GM21360 (cell line): ENCODE results near the gene CCDC102A.
"Not testable (repeated sequence)": the region's sequence is repeated elsewhere in the genome, so short reads cannot be mapped to it uniquely, and the experiment has no call there.

Experiments used
- ATAC-seq: cut with Tn5 transposase; IDR thresholded peaks from one replicate; pipeline ENCODE4 v1.9.1; 2021; ENCODE audit warnings: mild to moderate bottlenecking, moderate library complexity; ENCODE audit not compliant: unreplicated experiment

CCDC102A gene

DNA sequence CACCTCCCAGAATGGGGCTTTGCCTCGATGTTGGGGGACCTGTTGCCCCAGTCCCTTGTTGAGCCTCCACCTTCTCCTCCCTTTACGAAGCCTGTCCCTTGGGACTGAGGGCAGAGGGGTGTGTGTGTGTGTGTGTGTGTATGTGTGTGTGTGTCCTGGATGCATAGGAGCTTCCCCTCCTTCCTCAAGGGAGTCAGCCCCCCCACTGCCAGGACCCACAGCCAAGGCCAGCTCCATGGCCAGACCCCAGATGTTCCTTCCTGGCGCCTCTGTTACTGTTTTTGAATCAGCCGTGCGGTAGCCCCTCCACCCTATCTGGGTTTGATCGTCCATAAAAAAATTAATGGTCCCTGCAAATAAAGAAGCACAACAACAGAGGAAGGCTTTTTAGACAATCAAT is 32.4 kb downstream of the CCDC102A start:
- no peak for ATAC-seq

DNA sequence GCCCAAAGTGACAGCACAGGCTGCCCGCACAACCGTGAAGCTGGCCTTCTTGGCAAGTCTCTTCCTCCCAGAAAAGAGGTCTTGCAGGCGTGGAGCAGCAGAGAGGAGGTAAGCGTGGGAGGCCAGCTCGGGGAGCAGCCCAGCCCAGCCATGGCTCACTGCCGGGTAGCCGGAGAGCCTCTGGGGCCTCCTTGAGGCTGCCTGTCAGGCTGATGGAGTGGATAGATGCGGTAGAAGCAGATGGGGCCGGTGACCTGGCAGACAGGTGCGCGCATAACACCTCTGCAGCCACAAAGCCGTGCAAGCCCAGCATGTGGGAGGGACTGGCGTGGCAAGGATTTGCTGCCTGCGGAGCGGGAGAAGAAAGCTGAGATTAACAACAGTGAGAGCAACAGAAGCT is 33.0 kb downstream of the CCDC102A start:
- no peak for ATAC-seq

DNA sequence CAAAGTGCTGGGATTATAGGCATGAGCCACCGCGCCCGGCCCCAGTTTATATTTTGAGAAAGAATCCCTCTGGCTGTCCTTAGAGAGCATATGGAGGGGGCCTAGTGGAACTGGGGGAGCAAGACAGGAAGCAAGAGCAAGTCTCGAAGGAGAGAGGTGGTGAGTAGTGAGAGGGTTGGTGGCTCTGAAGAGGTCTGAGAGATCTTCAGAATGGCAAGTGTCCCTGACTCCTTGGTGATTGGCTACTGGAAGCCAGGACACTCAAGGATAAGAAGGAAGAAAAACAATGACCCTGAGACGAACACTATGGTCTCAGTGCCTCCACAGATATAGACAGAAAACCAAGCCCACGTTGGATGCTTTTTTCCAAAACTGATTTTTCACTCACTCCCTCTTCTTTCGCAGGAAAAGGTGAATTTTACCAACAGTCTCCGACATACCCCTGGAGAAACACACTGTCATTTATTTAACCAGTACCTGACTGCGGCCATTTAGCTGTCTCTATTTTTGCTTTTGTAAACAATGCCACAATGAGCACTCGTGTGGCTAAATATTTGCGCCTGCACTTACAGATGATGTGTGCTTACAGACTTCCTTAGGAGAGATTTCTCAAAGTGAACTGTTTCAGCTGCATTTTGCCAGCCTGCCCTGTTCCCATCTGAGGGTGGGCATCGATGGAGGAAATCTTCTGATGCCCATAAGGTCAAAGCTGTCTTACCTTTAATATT is 34.2 kb downstream of the CCDC102A start:
- no peak for ATAC-seq

DNA sequence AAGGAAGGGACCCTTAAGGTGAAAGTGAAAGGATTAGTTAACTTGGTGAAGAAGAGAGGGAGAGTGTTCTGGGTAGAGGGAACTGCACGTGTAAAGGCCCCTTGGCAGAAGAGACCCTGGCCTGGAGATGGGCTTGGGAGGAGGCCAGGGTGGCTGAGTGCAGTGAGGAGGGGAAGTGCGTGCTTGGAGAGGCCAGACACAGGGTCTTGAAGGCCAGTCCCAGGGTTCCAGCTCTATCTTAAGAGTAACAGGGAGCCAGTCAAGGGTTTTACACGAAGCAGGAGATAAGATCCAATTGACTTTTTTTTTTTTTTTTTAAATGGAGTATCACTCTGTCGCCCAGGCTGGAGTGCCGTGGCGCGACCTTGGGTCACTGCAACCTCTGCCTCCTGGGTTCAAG is 34.9 kb downstream of the CCDC102A start:
- no peak for ATAC-seq

DNA sequence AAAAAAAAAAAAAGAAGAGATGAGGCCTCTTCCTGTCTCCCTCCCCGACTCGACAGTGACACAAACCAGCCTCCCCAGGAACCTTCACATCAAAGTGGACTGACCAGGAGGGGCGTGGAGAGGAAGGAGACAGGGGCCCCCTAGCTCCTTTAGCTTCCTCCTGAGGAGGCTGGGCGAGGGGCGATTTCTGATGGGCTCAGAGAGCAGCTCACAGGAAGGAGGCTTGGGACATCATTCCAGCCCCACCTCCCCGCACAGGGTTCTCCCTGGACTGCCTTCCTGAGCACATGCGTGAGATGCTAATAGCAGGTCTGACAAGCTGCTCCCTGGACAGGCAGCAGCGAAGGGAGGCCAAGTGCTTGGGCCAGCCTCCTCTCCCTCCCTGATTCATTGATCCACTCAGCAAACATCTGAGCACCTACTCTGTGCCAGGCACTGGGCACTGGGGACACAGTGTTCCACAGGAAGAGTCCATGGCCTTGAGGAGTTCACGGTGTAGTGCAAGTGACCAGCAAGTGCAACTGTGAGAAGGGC is 35.7 kb downstream of the CCDC102A start:
- ATAC-seq: no peak

DNA sequence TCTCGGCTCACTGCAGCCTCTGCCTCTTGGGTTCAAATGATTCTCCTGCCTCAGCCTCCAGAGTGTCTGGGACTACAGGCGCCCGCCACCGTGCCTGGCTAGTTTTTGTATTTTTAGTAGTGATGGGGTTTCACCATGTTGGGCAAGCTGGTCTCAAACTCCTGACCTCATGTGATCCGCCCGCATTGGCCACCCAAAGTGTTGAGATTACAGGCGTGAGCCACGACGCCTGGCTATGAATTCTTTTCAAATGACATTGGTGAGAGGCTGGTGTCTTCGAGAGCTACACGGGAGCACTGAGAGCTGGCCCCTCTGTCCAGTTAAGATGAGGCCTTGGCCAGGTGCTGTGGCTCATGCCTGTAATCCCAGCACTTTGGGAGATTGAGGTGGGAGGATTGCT is 36.4 kb downstream of the CCDC102A start:
- ATAC-seq: not testable (repeated sequence)

DNA sequence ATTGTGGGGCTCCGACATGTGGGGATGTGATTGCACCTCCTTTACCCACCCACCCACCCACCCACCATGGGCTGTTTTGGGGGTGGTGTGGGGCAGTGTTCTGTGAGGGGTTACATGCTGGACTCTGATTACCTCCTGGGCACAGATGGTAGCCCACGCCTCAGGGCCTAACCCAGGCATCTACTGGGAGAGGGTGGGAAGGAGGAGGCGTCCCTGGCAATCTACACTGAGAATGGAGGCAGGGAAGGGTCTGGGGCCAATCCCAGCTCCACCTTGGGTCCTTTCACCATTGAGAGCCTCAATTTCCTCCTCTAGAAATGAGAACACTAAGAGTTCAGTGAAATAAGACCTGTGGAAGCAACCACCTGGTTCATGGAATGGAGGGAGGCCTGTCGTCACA is 38.3 kb downstream of the CCDC102A start:
- ATAC-seq: no peak

DNA sequence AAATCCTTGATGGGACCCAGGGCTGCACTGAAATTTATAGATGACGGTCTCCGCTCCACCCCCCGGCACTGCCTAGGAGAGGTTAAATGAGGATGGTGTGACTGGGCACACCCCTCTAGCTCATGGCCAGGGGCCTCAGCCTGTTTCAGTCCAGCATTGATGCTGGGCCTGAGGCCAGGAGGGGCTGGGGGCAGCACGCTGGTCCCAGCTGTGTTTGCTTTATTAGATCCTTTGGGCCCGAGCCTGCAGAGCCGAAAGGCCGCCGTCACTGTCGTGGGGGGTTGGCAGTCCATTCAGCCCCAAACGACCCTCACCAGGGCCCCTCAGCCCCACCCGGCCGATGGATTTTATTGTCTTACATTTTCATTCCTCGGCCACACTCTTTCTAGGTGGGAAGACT is 39.2 kb downstream of the CCDC102A start:
- ATAC-seq: no peak

DNA sequence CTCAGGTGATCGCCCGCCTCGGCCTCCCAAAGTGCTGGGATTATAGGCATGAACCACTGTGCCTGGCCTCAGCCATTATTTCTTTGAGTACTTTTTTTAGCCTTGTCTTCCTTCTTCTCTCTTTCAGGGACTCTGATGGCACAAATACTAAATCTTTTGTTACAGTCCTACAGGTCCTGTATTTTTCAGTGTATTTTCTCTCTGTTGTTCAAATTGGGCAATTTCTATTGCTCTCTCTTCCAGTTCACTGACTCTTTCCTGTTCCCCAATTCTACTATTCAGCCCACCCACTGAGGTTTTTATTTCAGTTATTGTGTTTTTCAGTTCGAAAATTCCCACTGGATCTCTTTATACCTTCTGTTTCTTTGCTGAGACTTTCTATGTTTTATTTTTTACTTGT is 42.6 kb downstream of the CCDC102A start:
- ATAC-seq: no peak

DNA sequence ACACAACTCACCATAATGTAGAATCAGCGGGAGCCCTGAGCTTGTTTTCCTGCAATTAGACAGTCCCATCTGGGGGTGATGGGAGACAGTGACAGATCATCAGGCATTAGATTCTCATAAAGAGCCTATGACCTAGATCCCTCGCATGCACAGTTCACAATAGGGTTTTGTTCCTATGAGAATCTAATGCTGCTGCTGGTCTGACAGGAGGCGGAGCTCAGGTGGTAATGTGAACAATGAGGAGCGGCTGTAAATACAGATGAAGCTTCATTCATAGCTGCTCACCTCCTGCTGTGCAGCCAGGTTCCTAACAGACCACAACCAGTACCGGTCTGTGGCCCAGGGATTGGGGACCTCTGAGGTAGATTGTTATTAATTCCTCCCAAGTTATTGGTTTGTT is 47.1 kb downstream of the CCDC102A start:
- no peak for ATAC-seq

DNA sequence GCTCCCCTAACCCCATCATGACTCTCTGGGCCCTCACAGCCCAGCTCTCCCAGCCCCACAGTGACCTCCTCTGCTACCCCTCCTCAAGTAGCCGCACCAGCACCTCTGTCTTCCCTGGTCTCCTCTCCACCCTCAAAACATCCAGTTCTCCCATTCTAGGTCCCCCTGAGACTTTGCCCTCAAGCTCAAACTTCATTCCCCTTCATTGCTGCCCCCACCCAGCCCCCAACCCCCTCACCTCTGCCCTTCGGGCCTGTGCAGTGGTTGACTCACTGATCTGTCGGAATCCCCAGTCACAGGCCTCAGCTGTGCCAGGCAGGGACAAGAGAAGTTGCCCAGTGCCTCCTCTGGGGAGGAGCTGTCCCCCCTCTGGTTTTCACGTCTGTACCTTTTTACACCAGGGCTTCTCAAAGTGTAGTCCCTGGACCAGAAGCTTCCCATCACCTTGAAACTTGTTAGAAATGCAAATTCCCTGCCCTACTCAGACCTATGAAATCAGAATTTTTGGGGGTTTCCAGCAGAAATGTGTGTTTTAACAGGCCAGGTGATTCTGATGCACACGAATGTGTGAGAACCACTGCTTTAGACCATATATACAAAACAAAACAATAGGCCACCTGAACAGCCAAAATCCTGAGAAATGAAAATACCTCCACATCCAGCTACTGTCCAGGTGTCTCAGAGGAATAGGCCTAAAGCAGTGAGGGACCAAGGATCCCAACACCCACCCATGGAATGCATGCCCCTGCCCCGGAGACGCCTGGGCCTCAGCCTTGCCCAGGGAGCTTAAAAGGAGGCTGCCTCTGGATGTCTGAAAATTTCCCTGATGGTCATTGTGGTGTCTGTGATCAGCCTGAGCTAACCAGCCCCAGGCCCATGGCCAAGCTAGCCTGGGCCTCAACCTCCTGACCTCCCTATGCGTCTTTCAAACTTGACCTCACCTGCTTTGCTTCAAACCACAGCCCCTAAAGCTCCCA is 49.2 kb downstream of the CCDC102A start:
- ATAC-seq: no peak

DNA sequence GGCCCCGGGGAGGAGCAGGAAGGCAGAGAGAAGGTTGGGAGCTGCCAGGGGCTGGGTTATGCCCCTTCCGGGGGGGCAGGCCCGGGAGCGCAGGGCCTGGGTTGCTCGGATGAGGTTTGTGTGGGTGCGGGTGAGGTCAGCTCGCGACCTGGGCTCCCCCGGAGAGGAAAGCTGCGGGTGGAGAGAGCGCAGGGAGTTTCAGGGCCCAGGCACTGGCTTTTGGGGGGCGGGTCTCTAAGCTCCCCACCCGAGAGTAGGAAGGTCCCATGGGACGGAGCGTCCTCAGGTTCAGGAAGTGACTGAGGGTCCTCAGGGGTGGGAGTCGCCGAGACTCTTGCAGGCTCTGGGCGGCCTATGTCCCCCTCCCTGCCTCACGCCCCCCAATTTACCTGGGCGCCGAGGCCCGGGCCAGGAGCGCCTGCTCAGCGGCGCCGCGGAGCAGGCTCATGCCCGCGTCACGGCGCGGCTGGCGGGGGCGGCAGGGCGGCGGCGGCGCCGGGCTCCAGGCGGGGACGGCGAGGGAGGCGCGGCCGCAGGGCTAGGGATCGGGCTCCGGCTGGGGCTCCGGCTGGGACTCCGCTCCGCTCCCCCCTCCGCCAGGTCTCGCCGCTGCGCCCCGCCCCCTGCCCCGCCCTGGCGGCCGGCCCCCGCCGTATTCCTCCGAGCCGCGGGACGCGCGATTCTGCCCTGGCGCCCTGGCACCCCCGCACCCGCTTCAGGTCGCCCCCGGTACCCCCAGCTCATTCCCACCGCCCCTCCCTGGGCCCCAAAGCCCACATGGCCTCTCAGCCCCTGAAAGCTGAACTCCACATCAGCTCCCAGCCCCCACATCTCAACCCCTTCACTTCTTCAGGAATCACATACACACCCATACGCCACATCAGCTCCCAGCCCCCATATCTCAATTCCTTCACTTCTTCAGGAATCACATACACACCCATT is 50.2 kb downstream of the CCDC102A start, which contains the start of gene DOK4:
Gene DOK4 (minus strand): TSS at position 578 of the 942 bp plus-strand sequence. CDS start 6,986 bp downstream, outside the sequence.
- peak; percentile 80 for ATAC-seq

DNA sequence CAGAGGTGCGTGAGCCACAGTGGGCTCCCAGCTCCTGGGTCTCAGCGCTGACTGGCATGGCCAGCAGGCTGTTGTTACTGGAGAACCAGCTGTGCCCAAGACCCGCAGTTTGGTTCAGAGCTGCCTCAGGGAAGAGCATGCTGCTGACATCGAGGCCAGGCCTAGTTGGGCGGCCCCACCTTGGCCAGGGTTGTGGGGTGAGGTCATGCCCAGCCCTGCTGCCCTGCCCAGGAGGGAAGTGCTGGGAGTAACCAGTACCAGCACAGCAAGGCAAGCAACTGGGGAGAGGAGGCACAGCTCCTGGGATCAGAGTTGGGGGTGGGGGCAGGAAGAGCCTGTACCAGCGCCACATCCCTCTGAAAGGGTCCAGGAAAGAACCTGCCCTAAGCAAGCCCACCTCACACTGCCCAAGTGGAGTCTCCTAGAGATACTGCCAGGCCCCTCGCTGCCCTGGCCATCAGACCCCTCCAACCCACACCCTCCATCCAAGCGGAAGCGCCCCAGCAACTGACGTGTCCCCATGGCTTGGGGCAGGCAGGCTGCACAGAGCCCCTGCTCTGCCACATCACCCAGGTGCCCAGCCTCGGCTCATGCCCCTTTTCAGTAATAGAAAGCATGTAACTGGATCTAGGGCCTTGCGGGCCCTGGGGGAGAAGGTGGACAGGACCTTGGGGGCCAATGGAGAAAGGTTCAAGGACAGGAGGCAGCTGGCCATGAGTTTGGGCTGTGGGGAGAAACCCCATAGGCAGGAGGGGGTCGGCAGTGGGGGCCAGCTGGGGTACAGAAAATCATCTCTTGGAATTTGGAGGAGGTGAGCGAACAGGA is 51.1 kb downstream of the CCDC102A start:
- ATAC-seq: no peak

DNA sequence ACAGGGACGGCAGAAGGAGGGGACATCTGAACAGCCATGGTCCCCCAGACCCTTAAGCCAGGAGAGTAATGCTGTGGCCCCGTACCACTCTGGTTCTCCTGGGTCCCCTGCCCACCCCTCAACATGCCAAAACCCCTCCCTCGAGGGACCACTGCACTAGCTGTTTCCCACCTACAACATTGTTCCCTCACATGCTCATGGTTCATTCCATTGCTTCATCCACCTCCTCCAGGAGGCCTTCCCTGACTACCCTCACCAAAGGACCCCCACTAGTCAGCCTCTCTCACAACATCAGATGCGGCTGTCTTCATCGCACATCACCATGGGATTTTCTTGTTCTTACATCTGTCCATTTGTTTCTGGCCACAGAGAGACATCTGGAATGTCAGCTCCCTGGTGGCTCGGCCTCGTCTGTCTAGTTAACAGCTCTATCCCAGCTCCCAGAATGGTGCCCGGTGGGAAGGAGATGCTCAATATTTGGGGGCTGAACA is 51.8 kb downstream of the CCDC102A start:
- no peak for ATAC-seq

DNA sequence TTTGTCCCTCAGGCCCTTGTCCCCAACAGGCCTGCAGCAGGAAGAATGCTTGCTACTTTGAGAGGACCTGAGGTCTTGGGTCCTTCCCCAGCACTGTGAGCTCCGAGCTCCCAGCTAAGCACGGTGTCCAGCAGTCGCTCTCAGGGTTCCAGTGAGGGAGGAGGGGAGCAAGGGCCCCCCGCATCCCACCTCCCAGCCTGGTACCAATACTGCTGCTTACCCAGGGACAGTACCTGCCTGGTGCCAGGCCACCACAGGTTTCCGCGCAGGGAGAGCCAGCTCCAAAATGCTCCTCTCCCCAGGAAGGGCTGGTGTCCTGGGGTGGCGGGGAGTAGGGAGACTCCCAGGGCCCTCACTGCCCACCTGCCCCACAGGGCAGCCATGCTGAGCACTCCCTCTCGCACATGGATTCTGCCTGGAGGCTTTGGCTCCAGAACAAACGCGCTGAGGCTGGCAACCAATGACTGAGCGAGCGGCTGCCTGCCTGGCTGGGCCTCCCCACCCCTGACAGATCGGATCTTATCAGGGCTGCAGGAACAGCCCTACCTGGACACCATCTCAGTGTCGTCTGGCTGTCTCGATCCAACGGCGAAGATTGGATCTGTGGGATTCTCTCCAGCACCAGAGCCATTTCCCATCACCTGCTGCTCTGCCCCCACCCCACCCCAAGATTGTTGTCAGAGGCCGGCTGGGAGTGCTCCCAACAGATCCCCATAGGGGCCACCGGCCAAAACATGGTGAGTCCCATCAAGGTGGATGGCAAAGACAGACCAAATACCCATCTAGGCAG is 52.5 kb downstream of the CCDC102A start:
- no peak for ATAC-seq

DNA sequence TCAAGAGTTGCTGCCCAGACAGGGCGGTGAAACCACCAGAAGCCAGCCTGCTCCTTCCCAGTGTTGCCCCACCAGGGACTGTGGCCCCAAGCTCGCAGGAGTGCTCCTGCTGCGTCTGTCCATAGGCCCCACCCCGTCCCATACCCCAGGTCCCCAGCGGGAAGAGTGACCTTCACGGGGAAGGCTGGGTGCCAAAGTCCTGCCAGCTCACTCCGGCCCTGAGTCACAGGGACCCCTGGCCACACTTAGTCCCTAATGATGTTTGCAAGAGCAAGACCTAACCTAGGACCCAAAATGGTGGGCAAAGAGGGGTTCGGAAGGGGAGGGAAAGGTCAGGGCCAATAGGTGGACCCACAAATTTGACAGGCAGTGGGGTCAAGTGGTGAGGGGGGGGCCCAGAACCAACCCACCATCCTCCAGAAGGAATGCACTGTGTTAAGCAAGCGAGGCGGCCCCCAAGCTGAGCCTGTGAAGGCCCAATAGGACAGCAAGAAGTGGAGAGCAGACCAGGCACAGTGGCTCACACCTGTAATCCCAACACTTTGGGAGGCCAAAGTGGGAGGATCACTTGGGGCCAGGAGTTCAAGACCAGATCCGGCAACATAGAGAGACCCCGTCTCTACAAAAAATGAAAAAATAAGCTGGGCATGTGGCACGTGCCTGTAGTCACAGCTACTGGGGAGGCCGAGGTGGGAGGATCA is 53.4 kb downstream of the CCDC102A start:
- ATAC-seq: no peak

DNA sequence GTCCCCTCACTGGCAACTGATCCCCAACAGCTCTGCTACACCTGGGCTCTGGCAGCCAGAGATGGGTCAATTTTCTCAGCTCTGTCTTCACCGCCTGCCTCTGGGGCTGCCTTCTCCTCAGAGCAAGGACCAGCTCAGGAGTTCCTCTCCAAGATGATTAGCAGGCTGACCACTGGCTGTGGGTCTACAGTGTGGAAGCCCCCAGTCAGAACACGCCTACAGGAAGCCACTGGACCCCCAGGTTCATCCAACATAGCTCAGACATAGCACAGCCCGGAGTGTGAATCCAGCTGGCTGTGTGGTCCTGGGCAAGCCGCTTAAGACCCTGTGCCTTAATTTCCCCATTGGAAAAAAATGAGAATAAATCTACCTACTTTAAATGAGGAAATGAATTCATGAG is 55.0 kb downstream of the CCDC102A start:
- no peak for ATAC-seq

DNA sequence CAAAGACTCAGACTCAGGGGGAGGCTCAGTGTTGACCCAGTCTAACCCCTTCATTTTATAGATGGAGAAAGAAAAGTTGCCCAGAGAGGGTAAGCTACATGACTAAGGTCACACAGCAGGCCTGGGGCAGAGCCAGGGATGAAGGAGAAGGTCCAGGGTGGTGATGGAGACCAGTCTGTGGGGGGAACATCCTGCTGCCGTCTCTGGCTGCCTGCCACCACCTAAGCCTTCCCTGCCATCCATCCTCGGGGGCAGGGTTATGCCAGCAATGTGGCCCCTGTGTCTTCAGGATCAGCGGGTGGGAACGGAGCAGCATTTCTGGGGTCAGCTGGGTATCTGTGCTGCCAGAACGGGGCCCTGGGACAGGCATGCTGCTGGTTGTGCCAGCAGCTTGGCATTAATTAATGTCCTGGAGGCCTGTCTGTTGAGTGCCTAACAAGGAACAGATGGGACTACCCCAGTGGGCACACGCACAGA is 55.6 kb downstream of the CCDC102A start:
- ATAC-seq: no peak
